Dendritic cell treated with granulocyte-macrophage colony-stimulating factor and Interleukin-4, amounts not matched to agents 40 ng/mL and 50 ng/mL, for 4 days (primary cell): ENCODE measurements around the gene ABI3BP.

ENCODE experiments used
- H3K27ac Mint-ChIP-seq: one replicate; pipeline ENCODE4 v1.8.0; 2022; ENCODE audit warnings: mild to moderate bottlenecking, mixed read lengths
- H3K27me3 Mint-ChIP-seq: one replicate; pipeline ENCODE4 v1.8.0; 2022; ENCODE audit warnings: mild to moderate bottlenecking, mixed read lengths
- H3K36me3 Mint-ChIP-seq: one replicate; pipeline ENCODE4 v1.8.0; 2022; ENCODE audit warnings: low read depth, mixed read lengths
- H3K4me1 Mint-ChIP-seq: one replicate; pipeline ENCODE4 v1.8.0; 2022; ENCODE audit warnings: low read depth, mixed read lengths
- H3K4me3 Mint-ChIP-seq: one replicate; pipeline ENCODE4 v1.8.0; 2022; ENCODE audit warnings: mild to moderate bottlenecking, moderate library complexity, mixed read lengths
- H3K9me3 Mint-ChIP-seq: one replicate; pipeline ENCODE4 v1.8.0; 2022; ENCODE audit warnings: mixed read lengths
- intact Hi-C: fragments of 100-400 bp; cut with micrococcal nuclease; formaldehyde crosslinking; loops from one replicate; pipeline ENCODE4 v1.15.0; 2022

ABI3BP gene

GRCh38 chr3:100708989-100709841 lies 284.0 kb downstream of the ABI3BP start, which contains the start of gene TFG:
TFG (plus strand) TSS chr3:100709494; CDS start chr3:100713686, 4,192 bp downstream.
- H3K4me1 Mint-ChIP-seq, result peaks cover 38% of the 10 kb centered on the region

DNA sequence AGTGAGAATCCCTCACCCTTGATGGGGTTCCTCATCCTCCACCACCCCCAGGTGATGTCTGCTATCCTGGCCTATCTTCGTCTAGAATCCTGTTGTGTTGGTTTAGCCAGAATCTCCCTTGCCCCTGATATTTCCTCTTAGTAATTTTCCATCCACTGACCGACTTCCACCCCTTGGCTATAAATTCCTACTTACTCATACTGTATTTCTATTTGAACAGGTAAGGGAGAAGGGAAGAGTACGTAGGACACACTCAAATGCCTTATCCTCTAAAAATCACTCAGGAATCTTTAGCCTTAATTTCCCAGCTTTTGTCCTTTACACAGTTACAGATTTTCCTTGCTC lies 284.6 kb downstream of the ABI3BP start:
- Mint-ChIP-seq H3K4me3 (peak overlapping the region; percentile 92), H3K4me1 (peaks cover 38% of the 10 kb centered on the region), H3K27ac (peak overlapping the region; percentile 96), H3K9me3 (peaks cover 12% of the 10 kb centered on the region), H3K36me3 (peaks cover 53% of the 10 kb centered on the region), H3K27me3 (peaks cover 10% of the 10 kb centered on the region)
- intact Hi-C loops, result loop anchor here (2.0 to 5.0 kb wide), 3 partner anchors 216 to 864 kb away; partner anchors contain the start of genes PCNP, TBC1D23 and TMEM45A

More at GRCh38 chr3:100708989-100709841, 284.0 kb downstream of the ABI3BP start, which contains the start of gene TFG:
- peaks cover 59% of the 10 kb centered on the region for H3K36me3 Mint-ChIP-seq
- H3K9me3 Mint-ChIP-seq, result peaks cover 12% of the 10 kb centered on the region
- peak within 1 kb of the TSS; percentile 96 for H3K27ac Mint-ChIP-seq
- intact Hi-C loops, result loop anchor here (2.0 to 5.0 kb wide), 3 partner anchors 217 to 863 kb away; partner anchors contain the start of genes PCNP, TBC1D23 and TMEM45A
- H3K27me3 Mint-ChIP-seq, result peaks cover 10% of the 10 kb centered on the region
- peak within 1 kb of the TSS; percentile 92 for H3K4me3 Mint-ChIP-seq

DNA sequence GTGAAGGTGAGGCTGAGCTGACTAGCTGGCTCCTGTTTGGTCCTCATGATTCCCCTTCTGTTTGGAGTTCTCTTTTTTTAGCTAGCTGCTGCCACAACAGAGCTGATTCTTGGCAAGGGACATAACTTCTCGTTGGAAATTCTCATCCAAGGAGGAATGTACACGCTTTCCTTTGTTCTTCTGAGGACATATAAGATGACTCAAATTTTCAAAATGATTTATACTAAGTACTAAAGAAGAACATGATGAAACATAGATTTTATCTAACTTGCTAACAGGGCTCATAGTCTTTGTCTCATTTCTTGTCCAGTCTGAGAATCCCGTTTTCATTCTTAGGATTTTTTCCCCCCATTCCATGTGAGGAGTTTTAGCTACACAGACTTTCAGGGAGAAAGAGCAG lies 286.9 kb downstream of the ABI3BP start:
- intact Hi-C loops, result loop anchor here (5.0 kb wide), 2 partner anchors 214 to 866 kb away; partner anchors contain the start of genes PCNP and TMEM45A
- Mint-ChIP-seq H3K4me1 (peaks cover 19% of the 10 kb centered on the region), H3K36me3 (peaks cover 33% of the 10 kb centered on the region), H3K4me3 (no peak overlapping the region), H3K27ac (no peak overlapping the region), H3K27me3 (peaks cover 10% of the 10 kb centered on the region), H3K9me3 (peaks cover 12% of the 10 kb centered on the region)

DNA sequence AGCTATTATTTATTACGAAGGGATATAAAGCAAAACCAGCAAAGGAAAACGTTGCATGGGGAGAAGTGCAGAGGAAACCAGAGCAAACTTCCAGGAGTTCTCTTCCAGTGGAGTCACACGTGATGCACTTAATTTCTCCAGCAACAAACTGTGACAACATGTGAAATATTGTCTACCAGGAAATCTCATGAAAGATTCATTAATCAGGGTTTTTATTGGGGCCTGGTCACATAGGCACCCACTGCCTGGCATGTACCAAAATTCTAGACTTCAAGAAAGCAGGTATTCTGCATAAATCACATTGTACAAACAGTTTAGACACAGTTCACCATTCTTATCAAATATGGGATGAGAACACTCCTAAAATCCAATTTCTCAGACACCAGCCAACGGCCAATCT lies 289.4 kb downstream of the ABI3BP start:
- Mint-ChIP-seq H3K4me1 (peaks cover 7% of the 10 kb centered on the region), H3K9me3 (peaks cover 10% of the 10 kb centered on the region), H3K4me3 (no peak overlapping the region), H3K27me3 (peaks cover 16% of the 10 kb centered on the region), H3K36me3 (peaks cover 8% of the 10 kb centered on the region), H3K27ac (no peak overlapping the region)
- intact Hi-C loops, result no loop called here

DNA sequence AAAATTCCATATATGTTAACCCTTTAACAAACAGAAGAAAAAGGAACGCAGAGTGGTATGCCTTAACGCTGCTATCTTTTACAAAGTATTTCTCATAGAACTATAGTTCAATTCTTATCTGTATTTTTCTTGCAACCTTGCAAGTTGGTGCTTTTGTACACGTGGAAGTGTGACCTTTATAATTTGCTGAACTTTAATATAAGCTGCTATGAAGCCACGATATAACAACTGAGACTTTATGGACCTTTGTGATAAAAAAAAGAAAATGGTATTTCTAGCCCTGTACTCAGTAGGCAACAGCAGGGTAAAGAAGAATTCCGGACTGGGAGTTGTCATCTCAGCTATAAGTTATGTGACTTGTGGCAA lies 290.3 kb downstream of the ABI3BP start:
- Mint-ChIP-seq H3K4me3 (no peak overlapping the region), H3K27ac (no peak overlapping the region), H3K27me3 (peaks cover 19% of the 10 kb centered on the region), H3K4me1 (no peaks in the 10 kb centered on the region), H3K36me3 (no peaks in the 10 kb centered on the region), H3K9me3 (peaks cover under 1% of the 10 kb centered on the region)
- intact Hi-C loops, result no loop called here

- no peak overlapping the region for H3K4me3 Mint-ChIP-seq
- no peak overlapping the region for H3K27ac Mint-ChIP-seq
- peaks cover 22% of the 10 kb centered on the region for H3K27me3 Mint-ChIP-seq
- H3K9me3 Mint-ChIP-seq, result no peaks in the 10 kb centered on the region
- H3K36me3 Mint-ChIP-seq, result no peaks in the 10 kb centered on the region
- H3K4me1 Mint-ChIP-seq, result no peaks in the 10 kb centered on the region
- intact Hi-C loops, result no loop called here
Observed at GRCh38 chr3:100702082-100702979, 290.9 kb downstream of the ABI3BP start.

DNA sequence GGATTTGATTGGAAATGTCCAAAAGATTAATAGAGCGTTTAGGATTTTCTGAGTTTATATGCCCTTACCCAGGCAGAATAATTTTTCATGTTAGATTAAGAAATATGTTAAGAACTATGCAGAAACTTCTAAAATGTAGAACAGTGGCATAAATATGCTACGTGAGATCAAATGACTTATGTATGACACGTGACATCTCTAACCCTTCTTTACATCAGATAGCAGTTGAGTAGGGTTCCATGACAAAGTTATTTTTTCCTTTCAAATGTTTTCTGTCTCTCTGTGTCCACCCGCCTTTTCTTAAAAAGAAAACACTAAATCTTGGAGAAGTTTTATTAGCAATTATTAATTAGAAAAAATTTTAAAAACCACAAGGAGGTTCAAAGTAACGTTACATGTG lies 292.5 kb downstream of the ABI3BP start:
- H3K4me1 Mint-ChIP-seq, result no peaks in the 10 kb centered on the region
- no peaks in the 10 kb centered on the region for H3K9me3 Mint-ChIP-seq
- no peaks in the 10 kb centered on the region for H3K36me3 Mint-ChIP-seq
- no peak overlapping the region for H3K4me3 Mint-ChIP-seq
- intact Hi-C loops, result no loop called here
- no peak overlapping the region for H3K27ac Mint-ChIP-seq
- peaks cover 16% of the 10 kb centered on the region for H3K27me3 Mint-ChIP-seq
